Stimulated activated CD4-positive, alpha-beta T cell treated with anti-CD3 and anti-CD28 coated beads, Interleukin-4, amount 100 ng/mL, for 4 hours (primary cell): ENCODE measurements around the gene TEX53.
A peak's percentile ranks its signal among the peaks of the same experiment; 100 is the strongest.

Experiments used
- DNase-seq, 2 experiments: peaks; one replicate each; pipeline ENCODE4 v3.0.0-alpha.2; 2020

TEX53 gene

GRCh38 chr9:114633438-114634089 lies 24.0 kb downstream of the TEX53 start:
- DNase-seq, result no peak

- no peak for DNase-seq
These were observed 26.4 kb downstream of the TEX53 start for GRCh38 chr9:114631166-114631565.

GRCh38 chr9:114629563-114630090 lies 28.0 kb downstream of the TEX53 start:
- no peak for DNase-seq

- DNase-seq, result no peak
These were observed 30.1 kb downstream of the TEX53 start for GRCh38 chr9:114627553-114627952.

- DNase-seq, result no peak
These were observed 31.1 kb downstream of the TEX53 start for GRCh38 chr9:114626415-114627020.

- no peak for DNase-seq
These were observed 32.9 kb downstream of the TEX53 start for GRCh38 chr9:114624677-114625076.

- no peak for DNase-seq
These were observed 35.5 kb downstream of the TEX53 start for GRCh38 chr9:114621975-114622609.

- no peak for DNase-seq
These were observed 36.0 kb downstream of the TEX53 start for GRCh38 chr9:114621561-114621960.

- no peak for DNase-seq
These were observed 38.3 kb downstream of the TEX53 start for GRCh38 chr9:114619191-114619761.

GRCh38 chr9:114616684-114617520 lies 40.7 kb downstream of the TEX53 start:
- no peak for DNase-seq

GRCh38 chr9:114614373-114614772 lies 43.2 kb downstream of the TEX53 start:
- DNase-seq, result no peak

- DNase-seq, result no peak
These were observed 43.7 kb downstream of the TEX53 start for GRCh38 chr9:114613919-114614318.

GRCh38 chr9:114613087-114613486 lies 44.5 kb downstream of the TEX53 start:
- no peak for DNase-seq

GRCh38 chr9:114612272-114612923 lies 45.2 kb downstream of the TEX53 start:
- DNase-seq, result no peak

GRCh38 chr9:114611516-114612271 lies 45.9 kb downstream of the TEX53 start:
- peak in 1 of 2 experiments; percentile 51 for DNase-seq

- no peak for DNase-seq
These were observed 49.1 kb downstream of the TEX53 start for GRCh38 chr9:114608525-114608796.

GRCh38 chr9:114607671-114608524 lies 49.7 kb downstream of the TEX53 start:
- DNase-seq, result no peak

GRCh38 chr9:114606597-114607207 lies 50.9 kb downstream of the TEX53 start:
- DNase-seq, result no peak
